Measurements from ENCODE around the gene RND1. TPM values are rescaled to one million over a fixed set of nuclear protein-coding genes. Genes with fewer than 3 reads are reported as not detected.

RND1 gene
- total and polyA plus RNA-seq, 7 experiments from 2014 or later: 0.17 to 13.5 (median 1.5) TPM

GRCh38 chr12:48811437-48812090, 54.1 kb downstream of the RND1 start:
- Mint-ChIP-seq H3K9me3 (no peaks in the 10 kb centered on the region), H3K4me3 (no peak overlapping the region), H3K36me3 (peaks cover 0 to 3% (median 0%) of the 10 kb centered on the region in 5 donors), H3K4me1 (peaks cover 12 to 21% (median 18%) of the 10 kb centered on the region in 7 donors), H3K27ac (peak overlapping the region in 4 of 9 donors; percentile 9 to 71 (median 16)), H3K27me3 (peaks cover 0 to 5% (median 4%) of the 10 kb centered on the region in 5 donors)
- ATAC-seq: no peak
- ChIA-PET POLR2A (no interaction called here), CTCF (interaction anchor here (0.6 kb wide), 1 partner anchor 76 kb away, joined by 5 read pairs; no protein-coding TSS in a partner anchor)
- intact Hi-C loops (cut with micrococcal nuclease): no loop called here
- no peaks in the 10 kb centered on the region for H3K9me3 ChIP-seq (ENCODE audit: control insufficient read depth in 2 of 3, low read length in 3 of 3)
- no peak overlapping the region for H3K27ac ChIP-seq (ENCODE audit: low read depth, low read length)
- no peaks in the 10 kb centered on the region for H3K36me3 ChIP-seq (ENCODE audit: control insufficient read depth in 2 of 3, insufficient read depth in 3 of 3, low read length in 3 of 3)
- no peak overlapping the region for H3K4me3 ChIP-seq (ENCODE audit: low read length)
- peaks cover 4 to 12% of the 10 kb centered on the region in 2 donors for H3K4me1 ChIP-seq (ENCODE audit: control insufficient read depth in 2 of 2, insufficient read depth in 2 of 2, low read length in 2 of 2)
- H3K27me3 ChIP-seq (ENCODE audit: control insufficient read depth in 2 of 2, insufficient read depth in 2 of 2, low read length in 2 of 2): no peaks in the 10 kb centered on the region
- DNase-seq: no peak

GRCh38 chr12:48810903-48811431, 54.7 kb downstream of the RND1 start:
- ATAC-seq (no peak), DNase-seq (no peak)
- Histone ChIP-seq H3K36me3 (ENCODE audit: control insufficient read depth in 2 of 3, insufficient read depth in 3 of 3, low read length in 3 of 3) (no peaks in the 10 kb centered on the region), H3K9me3 (ENCODE audit: control insufficient read depth in 2 of 3, low read length in 3 of 3) (no peaks in the 10 kb centered on the region), H3K4me1 (ENCODE audit: control insufficient read depth in 2 of 2, insufficient read depth in 2 of 2, low read length in 2 of 2) (peaks cover 3 to 8% of the 10 kb centered on the region in 2 donors), H3K4me3 (ENCODE audit: low read length) (no peak overlapping the region), H3K27me3 (ENCODE audit: control insufficient read depth in 2 of 2, insufficient read depth in 2 of 2, low read length in 2 of 2) (no peaks in the 10 kb centered on the region), H3K27ac (ENCODE audit: low read depth, low read length) (no peak overlapping the region)
- CTCF ChIA-PET: no interaction called here
- POLR2A ChIA-PET: no interaction called here
- Mint-ChIP-seq H3K27ac (peak overlapping the region in 3 of 9 donors; percentile 9 to 52 (median 22)), H3K4me3 (no peak overlapping the region), H3K27me3 (no peaks in the 10 kb centered on the region), H3K9me3 (no peaks in the 10 kb centered on the region), H3K36me3 (no peaks in the 10 kb centered on the region), H3K4me1 (peaks cover 6 to 17% (median 14%) of the 10 kb centered on the region in 7 donors)
- intact Hi-C loops (cut with micrococcal nuclease): no loop called here

- ATAC-seq (no peak), DNase-seq (no peak)
- ChIA-PET CTCF (no interaction called here), POLR2A (no interaction called here)
- Mint-ChIP-seq H3K9me3 (no peaks in the 10 kb centered on the region), H3K36me3 (no peaks in the 10 kb centered on the region), H3K27ac (no peak overlapping the region), H3K4me1 (peaks cover 0 to 16% (median 4%) of the 10 kb centered on the region in 7 donors), H3K4me3 (no peak overlapping the region), H3K27me3 (no peaks in the 10 kb centered on the region)
- no peaks in the 10 kb centered on the region for H3K9me3 ChIP-seq (ENCODE audit: control insufficient read depth in 2 of 3, low read length in 3 of 3)
- no peaks in the 10 kb centered on the region for H3K27me3 ChIP-seq (ENCODE audit: control insufficient read depth in 2 of 2, insufficient read depth in 2 of 2, low read length in 2 of 2)
- no peaks in the 10 kb centered on the region for H3K36me3 ChIP-seq (ENCODE audit: control insufficient read depth in 2 of 3, insufficient read depth in 3 of 3, low read length in 3 of 3)
- no peak overlapping the region for H3K27ac ChIP-seq (ENCODE audit: low read depth, low read length)
- intact Hi-C loops (cut with micrococcal nuclease): no loop called here
- no peaks in the 10 kb centered on the region for H3K4me1 ChIP-seq (ENCODE audit: control insufficient read depth in 2 of 2, insufficient read depth in 2 of 2, low read length in 2 of 2)
- no peak overlapping the region for H3K4me3 ChIP-seq (ENCODE audit: low read length)
Measured at GRCh38 chr12:48807981-48808380, 57.7 kb downstream of the RND1 start.

Other genes starting within 250 kb of the RND1 start
- 100 to 1,000 TPM in 1 of 5 experiments, 10 to 100 TPM in 4; 37.5 to 117 (median 74.4) TPM for gene KANSL2, start 183.6 kb downstream of the RND1 start, total RNA-seq
- gene KANSL2, start 183.6 kb downstream of the RND1 start, polyA plus RNA-seq: 10 to 100 TPM; 33.4 to 50.8 TPM
- gene CCNT1, start 149.2 kb downstream of the RND1 start, total RNA-seq: 100 to 1,000 TPM in 1 of 5 experiments, 10 to 100 TPM in 4; 62.5 to 127 (median 76.6) TPM
- gene CCNT1, start 149.2 kb downstream of the RND1 start, polyA plus RNA-seq: 10 to 100 TPM; 11.7 to 23.8 TPM
- gene ADCY6, start 76.8 kb downstream of the RND1 start, total RNA-seq: under 1 TPM in 3 of 5 experiments, not detected in 2; 0.07 to 0.22 (median 0.08) TPM
- not detected for gene ADCY6, start 76.8 kb downstream of the RND1 start, polyA plus RNA-seq
- gene CACNB3, start 47.4 kb downstream of the RND1 start, total RNA-seq: 10 to 100 TPM in 1 of 5 experiments, 1 to 10 TPM in 4; 2.2 to 14.7 (median 5.5) TPM
- gene CACNB3, start 47.4 kb downstream of the RND1 start, polyA plus RNA-seq: 1 to 10 TPM in 1 of 2 donors, under 1 TPM in 1; 0.89 to 1.5 TPM
- gene DDX23, start 13.7 kb downstream of the RND1 start, total RNA-seq: 100 to 1,000 TPM in 3 of 5 experiments, 10 to 100 TPM in 2; 84.0 to 160 (median 127) TPM
- 10 to 100 TPM; 32.8 to 65.6 TPM for gene DDX23, start 13.7 kb downstream of the RND1 start, polyA plus RNA-seq
- 10 to 100 TPM; 40.3 to 55.7 (median 48.5) TPM for gene FKBP11, start 59.6 kb upstream of the RND1 start, total RNA-seq
- gene FKBP11, start 59.6 kb upstream of the RND1 start, polyA plus RNA-seq: 10 to 100 TPM; 74.2 to 83.7 TPM
- gene ARF3, start 91.6 kb upstream of the RND1 start, total RNA-seq: 100 to 1,000 TPM in 1 of 5 experiments, 10 to 100 TPM in 4; 48.7 to 137 (median 56.1) TPM
- 10 to 100 TPM; 15.9 to 21.9 TPM for gene ARF3, start 91.6 kb upstream of the RND1 start, polyA plus RNA-seq
- gene WNT10B, start 105.9 kb upstream of the RND1 start, total RNA-seq: 10 to 100 TPM in 1 of 5 experiments, 1 to 10 TPM in 4; 1.8 to 10.7 (median 7.5) TPM
- gene WNT10B, start 105.9 kb upstream of the RND1 start, polyA plus RNA-seq: under 1 TPM; 0.07 to 0.15 TPM
- 1 to 10 TPM in 1 of 5 experiments, under 1 TPM in 3, not detected in 1; 0.30 to 1.5 (median 0.49) TPM for gene WNT1, start 112.5 kb upstream of the RND1 start, total RNA-seq
- under 1 TPM in 1 of 2 donors, not detected in 1; 0.24 TPM for gene WNT1, start 112.5 kb upstream of the RND1 start, polyA plus RNA-seq
- gene DDN, start 133.5 kb upstream of the RND1 start, total RNA-seq: under 1 TPM in 3 of 5 experiments, not detected in 2; 0.19 to 0.71 (median 0.27) TPM
- not detected for gene DDN, start 133.5 kb upstream of the RND1 start, polyA plus RNA-seq
- 10 to 100 TPM; 34.0 to 74.4 (median 50.6) TPM for gene PRKAG1, start 152.9 kb upstream of the RND1 start, total RNA-seq
- gene PRKAG1, start 152.9 kb upstream of the RND1 start, polyA plus RNA-seq: 10 to 100 TPM; 39.4 to 49.6 TPM
- 100 to 1,000 TPM; 129 to 167 (median 151) TPM for gene KMT2D, start 194.9 kb upstream of the RND1 start, total RNA-seq
- 10 to 100 TPM in 1 of 2 donors, 1 to 10 TPM in 1; 6.6 to 26.4 TPM for gene KMT2D, start 194.9 kb upstream of the RND1 start, polyA plus RNA-seq
- 1 to 10 TPM; 1.8 to 9.4 (median 3.3) TPM for gene RHEBL1, start 204.1 kb upstream of the RND1 start, total RNA-seq
- 1 to 10 TPM; 1.8 to 3.8 TPM for gene RHEBL1, start 204.1 kb upstream of the RND1 start, polyA plus RNA-seq
- gene DHH, start 228.9 kb upstream of the RND1 start, total RNA-seq: under 1 TPM; 0.24 to 0.91 (median 0.76) TPM
- not detected for gene DHH, start 228.9 kb upstream of the RND1 start, polyA plus RNA-seq
- 100 to 1,000 TPM in 4 of 5 experiments, 10 to 100 TPM in 1; 67.4 to 328 (median 263) TPM for gene LMBR1L, start 245.0 kb upstream of the RND1 start, total RNA-seq
- gene LMBR1L, start 245.0 kb upstream of the RND1 start, polyA plus RNA-seq: 10 to 100 TPM; 40.7 to 58.6 TPM